HFFc6 (cell line): ENCODE results near the gene RIN2. TPM values are rescaled to one million over a fixed set of nuclear protein-coding genes. Genes with fewer than 3 reads are reported as not detected.

Source experiments
- DNase-seq: peaks from one replicate; pipeline ENCODE4 v3.0.0-alpha.2; 2018
- H3K27ac Mint-ChIP-seq: 2 replicates; pipeline ENCODE4 v1.8.0; 2020; ENCODE audit warnings: mild to moderate bottlenecking, mixed read lengths
- H3K27me3 Mint-ChIP-seq: 2 replicates; pipeline ENCODE4 v1.8.0; 2021; ENCODE audit warnings: mild to moderate bottlenecking, moderate library complexity, mixed read lengths; ENCODE audit not compliant: insufficient read depth
- H3K36me3 Mint-ChIP-seq: 2 replicates; pipeline ENCODE4 v1.8.0; 2021; ENCODE audit warnings: low read depth, mixed read lengths
- H3K4me1 Mint-ChIP-seq: 2 replicates; pipeline ENCODE4 v1.8.0; 2020; ENCODE audit warnings: low read depth, mixed read lengths
- H3K4me3 Mint-ChIP-seq: 2 replicates; pipeline ENCODE4 v1.8.0; 2020; ENCODE audit warnings: mild to moderate bottlenecking, moderate library complexity, mixed read lengths
- H3K9me3 Mint-ChIP-seq: 2 replicates; pipeline ENCODE4 v1.8.0; 2020; ENCODE audit warnings: mild to moderate bottlenecking, mixed read lengths
- total RNA-seq, 6 experiments: library from RNA; stranded (reverse); fragmentation: NEBNext Ultra II Directional; extraction: Animal tissue kit (Norgen Biotek cat#: 25700); gene quantifications; 2 replicates in 1 of 6; 3 replicates in 5 of 6; pipeline ENCODE4 v1.2.3, GENCODE V29; 2021
- TF ChIP-seq, protein P1 (sequence below): fragments of 200-600 bp; sonication (generic); IDR thresholded peaks from 2 replicates; pipeline ENCODE4 v1.5.0; 2021; ENCODE audit warnings: antibody characterized with exemption, mild to moderate bottlenecking

Gene RIN2
- total RNA-seq, 6 experiments from 2014 or later: 41.0 to 44.0 (median 43.5) TPM

DNA sequence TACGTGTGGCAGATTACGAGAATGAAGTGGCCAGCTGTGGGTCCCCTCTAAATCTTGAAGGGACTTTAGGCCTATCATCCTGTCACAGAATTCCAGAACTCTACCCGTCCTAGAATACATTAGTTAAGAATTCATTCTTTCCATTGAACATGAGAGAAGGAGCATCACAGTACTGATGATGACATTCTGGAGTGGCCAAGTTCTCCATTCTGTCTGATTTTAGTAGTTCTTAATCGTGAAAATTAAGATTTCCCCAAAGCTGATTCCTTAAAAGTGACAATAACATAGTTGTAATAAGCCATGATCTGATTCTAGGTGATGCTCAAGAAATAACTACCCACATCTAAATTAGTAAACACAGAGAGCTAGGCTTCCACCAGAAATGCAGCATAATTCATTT is 35.0 kb upstream of the RIN2 start:
- H3K36me3 Mint-ChIP-seq: peaks cover 5% of the 10 kb centered on the region; the same call in 1 of the 2 replicates
- no peak overlapping the region for H3K4me3 Mint-ChIP-seq
- TF ChIP-seq, protein P1, sequence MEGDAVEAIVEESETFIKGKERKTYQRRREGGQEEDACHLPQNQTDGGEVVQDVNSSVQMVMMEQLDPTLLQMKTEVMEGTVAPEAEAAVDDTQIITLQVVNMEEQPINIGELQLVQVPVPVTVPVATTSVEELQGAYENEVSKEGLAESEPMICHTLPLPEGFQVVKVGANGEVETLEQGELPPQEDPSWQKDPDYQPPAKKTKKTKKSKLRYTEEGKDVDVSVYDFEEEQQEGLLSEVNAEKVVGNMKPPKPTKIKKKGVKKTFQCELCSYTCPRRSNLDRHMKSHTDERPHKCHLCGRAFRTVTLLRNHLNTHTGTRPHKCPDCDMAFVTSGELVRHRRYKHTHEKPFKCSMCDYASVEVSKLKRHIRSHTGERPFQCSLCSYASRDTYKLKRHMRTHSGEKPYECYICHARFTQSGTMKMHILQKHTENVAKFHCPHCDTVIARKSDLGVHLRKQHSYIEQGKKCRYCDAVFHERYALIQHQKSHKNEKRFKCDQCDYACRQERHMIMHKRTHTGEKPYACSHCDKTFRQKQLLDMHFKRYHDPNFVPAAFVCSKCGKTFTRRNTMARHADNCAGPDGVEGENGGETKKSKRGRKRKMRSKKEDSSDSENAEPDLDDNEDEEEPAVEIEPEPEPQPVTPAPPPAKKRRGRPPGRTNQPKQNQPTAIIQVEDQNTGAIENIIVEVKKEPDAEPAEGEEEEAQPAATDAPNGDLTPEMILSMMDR: no peak
- peaks cover 14% of the 10 kb centered on the region for H3K27me3 Mint-ChIP-seq
- H3K27ac Mint-ChIP-seq: no peak overlapping the region
- no peaks in the 10 kb centered on the region for H3K9me3 Mint-ChIP-seq
- no peak for DNase-seq
- peaks cover 14% of the 10 kb centered on the region for H3K4me1 Mint-ChIP-seq

DNA sequence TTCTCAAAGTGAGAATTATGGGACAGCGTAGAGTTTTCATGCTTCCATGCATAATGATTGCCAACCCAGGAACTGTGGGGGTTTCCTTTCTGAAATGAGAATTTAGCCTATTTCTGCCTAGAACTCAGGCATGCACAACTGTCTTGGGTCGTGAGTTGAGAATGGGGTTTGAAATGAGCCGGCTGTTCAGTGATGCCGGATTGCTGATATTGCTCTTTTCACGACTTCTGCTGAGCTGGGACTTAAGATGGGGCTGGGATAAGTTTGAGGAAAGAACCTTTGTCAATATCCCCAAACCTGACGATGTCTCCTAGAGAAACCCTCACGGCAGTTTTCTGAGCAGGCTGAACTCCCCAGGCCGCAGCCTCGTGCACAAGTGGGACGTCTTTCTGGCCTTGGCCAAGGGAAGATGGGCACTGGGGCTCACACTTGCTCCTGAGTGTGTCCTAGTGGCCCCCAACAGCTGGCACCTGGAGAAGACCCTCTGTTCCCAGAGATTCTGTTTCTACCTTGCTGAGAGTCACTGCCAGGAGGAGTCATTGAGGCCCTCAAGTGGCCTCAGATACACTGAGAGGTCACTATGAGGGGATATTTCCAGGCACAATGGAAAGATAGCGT is 34.1 kb upstream of the RIN2 start:
- peaks cover 14% of the 10 kb centered on the region for H3K4me1 Mint-ChIP-seq
- H3K27ac Mint-ChIP-seq: no peak overlapping the region
- TF ChIP-seq, protein P1: no peak
- H3K27me3 Mint-ChIP-seq: peaks cover 10% of the 10 kb centered on the region
- peaks cover 1% of the 10 kb centered on the region; the same call in 1 of the 2 replicates for H3K36me3 Mint-ChIP-seq
- DNase-seq: no peak
- H3K4me3 Mint-ChIP-seq: no peak overlapping the region
- H3K9me3 Mint-ChIP-seq: no peaks in the 10 kb centered on the region

DNA sequence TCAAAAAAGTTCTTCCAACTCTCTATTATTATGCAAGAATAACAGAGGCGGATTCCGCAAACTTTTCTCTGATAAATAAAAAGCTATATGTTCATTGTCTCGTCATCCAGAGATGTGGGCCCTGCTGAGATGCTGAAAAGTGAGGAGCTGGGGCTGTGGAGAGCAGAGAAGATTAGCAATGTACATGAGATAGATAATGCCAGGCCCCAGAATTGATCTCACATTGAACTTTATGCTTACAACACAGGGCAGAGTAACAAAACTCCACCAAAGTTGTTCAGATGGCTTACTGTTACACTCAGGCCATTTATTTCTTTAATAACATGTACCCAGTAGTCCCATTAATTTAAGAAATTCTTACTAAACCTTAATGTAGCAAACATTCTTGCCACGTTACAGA is 32.7 kb upstream of the RIN2 start:
- no peak overlapping the region for H3K4me3 Mint-ChIP-seq
- peaks cover 2% of the 10 kb centered on the region for H3K27me3 Mint-ChIP-seq
- H3K9me3 Mint-ChIP-seq: no peaks in the 10 kb centered on the region

DNA sequence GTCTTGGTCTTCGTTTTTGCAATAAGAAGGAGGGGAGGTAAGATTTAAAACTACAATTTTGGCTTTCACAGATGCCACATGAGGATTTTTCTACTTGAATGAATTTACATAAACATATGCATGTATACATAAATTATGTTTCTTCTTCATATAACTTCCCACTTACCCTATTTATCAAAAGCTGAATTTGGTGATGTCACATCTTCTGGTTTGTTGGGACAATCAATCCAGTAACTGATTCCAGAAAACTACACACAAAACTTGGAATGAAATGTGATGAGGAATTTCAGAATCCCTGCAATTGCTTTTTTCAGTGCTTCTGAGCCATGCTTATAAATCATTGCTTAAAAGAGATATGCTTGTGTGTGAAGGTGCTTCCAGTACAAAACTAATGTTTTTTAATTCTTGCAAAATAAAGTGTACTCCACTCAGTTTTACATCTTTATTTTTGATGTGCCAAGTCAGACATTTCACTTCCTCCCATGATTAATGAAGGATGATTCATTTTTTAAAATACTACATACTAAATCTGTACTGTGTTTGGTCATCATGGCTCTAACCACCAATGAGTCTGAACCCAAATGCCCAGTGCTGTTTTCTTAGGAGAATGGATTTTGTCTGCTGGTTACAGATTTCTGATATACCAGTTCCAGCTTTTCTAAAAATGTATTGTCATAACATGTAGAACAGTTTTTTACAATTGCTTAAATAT is 32.1 kb upstream of the RIN2 start:
- Mint-ChIP-seq H3K27me3 (no peaks in the 10 kb centered on the region; the same call in 1 of the 2 replicates), H3K4me1 (peaks cover 14% of the 10 kb centered on the region), H3K4me3 (no peak overlapping the region), H3K27ac (no peak overlapping the region), H3K36me3 (no peaks in the 10 kb centered on the region), H3K9me3 (no peaks in the 10 kb centered on the region)
- TF ChIP-seq, protein P1: no peak
- DNase-seq: peak; percentile 19

More for the DNA sequence above, 32.7 kb upstream of the RIN2 start:
- DNase-seq: no peak
- TF ChIP-seq, protein P1: no peak
- H3K4me1 Mint-ChIP-seq: peaks cover 14% of the 10 kb centered on the region
- H3K36me3 Mint-ChIP-seq: no peaks in the 10 kb centered on the region
- no peak overlapping the region for H3K27ac Mint-ChIP-seq

DNA sequence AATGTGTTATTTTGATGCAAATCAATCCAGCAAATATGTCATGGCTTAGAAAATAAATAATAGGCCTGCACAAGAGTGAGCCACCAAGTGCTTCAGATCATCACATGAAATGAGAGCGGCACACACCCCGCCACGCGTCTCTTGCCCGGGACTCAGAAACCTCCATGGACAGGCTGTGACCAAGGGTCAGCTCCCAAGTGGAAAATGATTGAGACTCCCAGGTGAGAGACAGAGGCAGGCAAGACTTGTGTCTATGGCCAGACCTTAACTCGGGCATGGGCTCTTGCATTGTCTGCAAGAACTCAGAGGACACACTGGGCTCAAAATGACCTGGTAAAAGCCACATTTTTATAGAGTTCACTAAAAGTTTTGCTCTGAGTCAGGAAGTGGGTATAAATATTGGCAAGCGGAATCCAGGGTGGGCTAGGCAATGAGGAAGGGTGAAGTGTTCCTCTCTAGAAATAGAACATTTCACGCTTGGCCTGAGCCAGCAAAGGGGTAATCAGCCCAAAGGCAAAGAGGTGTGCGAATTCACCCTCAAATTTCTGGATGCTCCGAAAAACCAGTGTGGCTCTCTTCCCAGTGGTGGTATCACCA is 30.7 kb upstream of the RIN2 start:
- Mint-ChIP-seq H3K4me3 (no peak overlapping the region), H3K36me3 (no peaks in the 10 kb centered on the region), H3K4me1 (peaks cover 14% of the 10 kb centered on the region), H3K27me3 (no peaks in the 10 kb centered on the region; the same call in 1 of the 2 replicates), H3K9me3 (no peaks in the 10 kb centered on the region), H3K27ac (no peak overlapping the region)
- DNase-seq: no peak
- TF ChIP-seq, protein P1: no peak
